Astrocyte (in vitro differentiated cells and primary cell): ENCODE measurements around the gene PRKAR1A. TPM values are rescaled to one million over a fixed set of nuclear protein-coding genes. Genes with fewer than 3 reads are reported as not detected.

Experiments
- DNase-seq: peaks from one replicate; pipeline ENCODE4 v3.0.0-alpha.2; 2010; ENCODE audit warnings: low read depth
- FAIRE-seq: peaks from 2 replicates; lab custom pipeline; 2011; peaks lifted over from hg19 to GRCh38; lab: Jason Lieb, UNC
- H2AFZ ChIP-seq: 2 replicates; pipeline ENCODE4 v1.6.0; 2012; ENCODE audit warnings: low read depth, low read length, inconsistent platforms
- H3K27ac ChIP-seq: 2 replicates; pipeline ENCODE4 v1.5.1; 2011; ENCODE audit warnings: low read depth, low read length, inconsistent platforms
- H3K27me3 ChIP-seq: 2 replicates; pipeline ENCODE4 v1.6.0; 2011; ENCODE audit warnings: low read length, inconsistent platforms; ENCODE audit not compliant: insufficient read depth
- H3K36me3 ChIP-seq: 2 replicates; pipeline ENCODE4 v1.5.1; 2011; ENCODE audit warnings: low read length, inconsistent platforms; ENCODE audit not compliant: insufficient read depth
- H3K4me1 ChIP-seq: 2 replicates; pipeline ENCODE4 v1.5.1; 2011; ENCODE audit warnings: low read length, inconsistent platforms; ENCODE audit not compliant: insufficient read depth
- H3K4me2 ChIP-seq: 2 replicates; pipeline ENCODE4 v1.6.0; 2012; ENCODE audit warnings: low read length, inconsistent platforms
- H3K4me3 ChIP-seq: 2 replicates; pipeline ENCODE4 v1.5.1; 2011; ENCODE audit warnings: low read depth, mild to moderate bottlenecking, low read length, inconsistent platforms; ENCODE audit not compliant: insufficient read depth
- H3K79me2 ChIP-seq: 2 replicates; pipeline ENCODE4 v1.6.0; 2012; ENCODE audit warnings: mild to moderate bottlenecking, low read length, inconsistent platforms; ENCODE audit not compliant: insufficient read depth
- H3K9ac ChIP-seq: 2 replicates; pipeline ENCODE4 v1.6.0; 2012; ENCODE audit warnings: mild to moderate bottlenecking, low read length, inconsistent platforms
- H3K9me3 ChIP-seq: 2 replicates; pipeline ENCODE4 v1.5.1; 2012; ENCODE audit warnings: low read depth, mild to moderate bottlenecking, low read length, inconsistent platforms; ENCODE audit not compliant: insufficient read depth
- H4K20me1 ChIP-seq: 2 replicates; pipeline ENCODE4 v1.6.0; 2012; ENCODE audit warnings: low read length, inconsistent platforms; ENCODE audit not compliant: insufficient read depth
- H3K27ac Mint-ChIP-seq: one replicate; pipeline ENCODE4 v1.8.0; 2021; ENCODE audit warnings: mild to moderate bottlenecking, mixed read lengths; ENCODE audit not compliant: unreplicated experiment
- H3K27me3 Mint-ChIP-seq: one replicate; pipeline ENCODE4 v1.8.0; 2021; ENCODE audit warnings: low read depth, mixed read lengths; ENCODE audit not compliant: unreplicated experiment
- H3K36me3 Mint-ChIP-seq: one replicate; pipeline ENCODE4 v1.8.0; 2021; ENCODE audit warnings: low read depth, mixed read lengths; ENCODE audit not compliant: unreplicated experiment
- H3K4me1 Mint-ChIP-seq: one replicate; pipeline ENCODE4 v1.8.0; 2021; ENCODE audit warnings: low read depth, mixed read lengths; ENCODE audit not compliant: unreplicated experiment
- H3K4me3 Mint-ChIP-seq: one replicate; pipeline ENCODE4 v1.8.0; 2021; ENCODE audit warnings: mild to moderate bottlenecking, moderate library complexity, mixed read lengths; ENCODE audit not compliant: unreplicated experiment
- H3K9me3 Mint-ChIP-seq: one replicate; pipeline ENCODE4 v1.8.0; 2021; ENCODE audit warnings: mild to moderate bottlenecking, mixed read lengths; ENCODE audit not compliant: unreplicated experiment
- EZH2 ChIP-seq: IDR thresholded peaks from 2 replicates; pipeline ENCODE4 v1.6.1; 2012; ENCODE audit warnings: mild to moderate bottlenecking, low read length, inconsistent platforms; ENCODE audit not compliant: insufficient read depth
- total RNA-seq: library from RNA; stranded (reverse); gene quantifications from 2 replicates; pipeline ENCODE4 v1.2.1, GENCODE V29; 2021
- TF ChIP-seq, protein P1 (sequence below): IDR thresholded peaks from 2 replicates; pipeline ENCODE4 v1.5.1; 2011; ENCODE audit warnings: low read depth, mild to moderate bottlenecking, inconsistent platforms, low read length, moderate library complexity; ENCODE audit not compliant: insufficient read depth

PRKAR1A gene
- total RNA-seq, 1 donor from 2014 or later: 235 TPM

DNA sequence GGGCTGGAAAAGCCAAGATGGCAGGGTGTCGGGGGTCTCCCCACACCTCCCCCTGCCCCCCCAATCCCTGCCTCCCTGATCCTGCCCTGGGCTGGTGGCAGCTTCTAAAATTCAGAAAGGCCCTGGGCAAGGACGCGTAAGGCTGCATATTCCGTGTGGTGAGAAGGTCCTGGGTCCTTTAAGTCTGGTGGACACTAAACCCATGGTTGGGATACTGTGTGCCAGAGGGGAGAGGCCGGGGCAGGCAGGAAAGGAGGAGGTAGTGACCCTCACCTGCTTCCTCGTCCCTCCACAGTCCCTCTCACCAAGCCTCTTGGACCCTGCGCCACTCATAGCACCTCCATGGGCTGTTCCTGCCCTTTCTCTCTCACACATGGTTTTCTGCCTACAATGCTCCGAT, 28.8 kb downstream of the PRKAR1A start:
- DNase-seq (no peak), FAIRE-seq (no peak)
- Mint-ChIP-seq H3K4me1 (no peaks in the 10 kb centered on the region), H3K27ac (no peak overlapping the region), H3K36me3 (peaks cover 9% of the 10 kb centered on the region), H3K9me3 (no peaks in the 10 kb centered on the region), H3K27me3 (no peaks in the 10 kb centered on the region), H3K4me3 (no peak overlapping the region)
- H3K36me3 ChIP-seq: peaks cover 11% of the 10 kb centered on the region
- no peak overlapping the region for H3K27ac ChIP-seq
- no peaks in the 10 kb centered on the region for H3K4me1 ChIP-seq
- H3K4me3 ChIP-seq: no peak overlapping the region
- no peaks in the 10 kb centered on the region for H3K27me3 ChIP-seq
- no peak overlapping the region for H3K4me2 ChIP-seq
- H3K9ac ChIP-seq: no peak overlapping the region
- no peaks in the 10 kb centered on the region for H3K9me3 ChIP-seq
- peaks cover 18% of the 10 kb centered on the region for H4K20me1 ChIP-seq
- no peak for TF ChIP-seq EZH2
- TF ChIP-seq, protein P1, sequence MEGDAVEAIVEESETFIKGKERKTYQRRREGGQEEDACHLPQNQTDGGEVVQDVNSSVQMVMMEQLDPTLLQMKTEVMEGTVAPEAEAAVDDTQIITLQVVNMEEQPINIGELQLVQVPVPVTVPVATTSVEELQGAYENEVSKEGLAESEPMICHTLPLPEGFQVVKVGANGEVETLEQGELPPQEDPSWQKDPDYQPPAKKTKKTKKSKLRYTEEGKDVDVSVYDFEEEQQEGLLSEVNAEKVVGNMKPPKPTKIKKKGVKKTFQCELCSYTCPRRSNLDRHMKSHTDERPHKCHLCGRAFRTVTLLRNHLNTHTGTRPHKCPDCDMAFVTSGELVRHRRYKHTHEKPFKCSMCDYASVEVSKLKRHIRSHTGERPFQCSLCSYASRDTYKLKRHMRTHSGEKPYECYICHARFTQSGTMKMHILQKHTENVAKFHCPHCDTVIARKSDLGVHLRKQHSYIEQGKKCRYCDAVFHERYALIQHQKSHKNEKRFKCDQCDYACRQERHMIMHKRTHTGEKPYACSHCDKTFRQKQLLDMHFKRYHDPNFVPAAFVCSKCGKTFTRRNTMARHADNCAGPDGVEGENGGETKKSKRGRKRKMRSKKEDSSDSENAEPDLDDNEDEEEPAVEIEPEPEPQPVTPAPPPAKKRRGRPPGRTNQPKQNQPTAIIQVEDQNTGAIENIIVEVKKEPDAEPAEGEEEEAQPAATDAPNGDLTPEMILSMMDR: no peak
- no peaks in the 10 kb centered on the region for H3K79me2 ChIP-seq
- H2AFZ ChIP-seq: no peak overlapping the region

DNA sequence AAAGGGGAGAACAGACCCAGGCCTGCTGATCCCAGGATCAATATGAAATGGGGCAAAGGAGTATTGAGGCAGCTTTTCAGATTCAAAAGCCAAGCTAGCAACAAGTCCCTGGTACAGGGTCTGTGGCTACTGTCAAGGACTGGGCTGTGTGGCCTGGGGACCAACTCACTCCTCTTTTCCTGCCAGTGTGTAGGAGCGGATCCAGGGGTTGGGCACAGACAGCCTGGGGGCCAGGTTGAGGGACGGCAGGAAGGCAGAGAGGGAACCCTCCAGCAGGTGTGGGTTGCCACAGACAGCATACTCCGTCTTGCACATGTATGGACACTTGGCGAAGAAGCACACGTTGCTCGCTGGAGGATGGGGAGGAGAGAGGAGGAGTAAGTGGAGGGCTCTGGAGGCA, 29.6 kb downstream of the PRKAR1A start:
- FAIRE-seq (no peak), DNase-seq (no peak)
- H3K27me3 Mint-ChIP-seq: no peaks in the 10 kb centered on the region
- no peak for TF ChIP-seq EZH2
- TF ChIP-seq, protein P1: no peak
- Histone ChIP-seq H3K4me3 (no peak overlapping the region), H3K4me1 (no peaks in the 10 kb centered on the region), H3K36me3 (peaks cover 11% of the 10 kb centered on the region), H3K9ac (no peak overlapping the region), H3K27me3 (no peaks in the 10 kb centered on the region), H3K9me3 (no peaks in the 10 kb centered on the region), H3K27ac (no peak overlapping the region), H3K79me2 (no peaks in the 10 kb centered on the region), H2AFZ (no peak overlapping the region), H3K4me2 (no peak overlapping the region), H4K20me1 (peaks cover 10% of the 10 kb centered on the region)
- H3K36me3 Mint-ChIP-seq: peaks cover 7% of the 10 kb centered on the region
- no peak overlapping the region for H3K27ac Mint-ChIP-seq
- no peak overlapping the region for H3K4me3 Mint-ChIP-seq
- peaks cover 1% of the 10 kb centered on the region for H3K9me3 Mint-ChIP-seq
- no peaks in the 10 kb centered on the region for H3K4me1 Mint-ChIP-seq

DNA sequence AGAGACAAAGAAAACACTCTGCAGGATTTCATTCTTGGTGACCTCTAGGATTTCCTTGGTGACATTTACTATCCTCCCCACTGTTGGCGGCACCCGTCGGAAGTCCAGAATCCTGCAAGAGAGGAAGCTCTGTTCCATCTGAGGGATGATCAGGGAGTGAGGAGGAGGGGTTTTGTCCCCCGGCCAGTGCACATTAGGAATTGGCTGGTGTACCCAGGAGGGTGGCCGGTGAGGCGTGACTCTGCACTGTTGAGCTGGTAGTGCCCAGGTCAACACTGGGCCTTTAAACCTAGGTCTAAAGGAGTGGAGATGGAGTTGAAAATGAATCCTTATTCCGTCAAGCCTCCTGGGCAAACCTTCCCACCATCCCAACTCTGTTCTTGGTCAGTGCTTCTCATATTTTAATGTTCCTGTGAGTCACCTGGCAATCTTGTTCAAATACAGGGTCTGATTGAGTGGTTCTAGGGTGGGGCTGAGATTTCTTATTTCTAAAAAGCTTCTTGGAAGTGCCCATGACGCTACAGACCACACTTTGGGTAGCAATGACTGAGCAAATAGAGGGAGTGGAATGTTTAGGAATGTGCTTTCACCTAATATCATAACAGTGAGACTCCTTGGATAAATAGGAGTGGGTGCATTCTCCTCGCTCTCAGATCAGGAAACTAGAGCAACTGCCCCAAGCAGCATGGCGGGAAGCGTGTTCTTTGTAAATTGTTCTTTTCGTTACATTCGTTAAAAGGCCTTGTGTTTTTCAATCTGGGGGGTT, 30.7 kb downstream of the PRKAR1A start:
- no peak overlapping the region for H3K9ac ChIP-seq
- H3K27ac ChIP-seq: no peak overlapping the region
- FAIRE-seq (no peak), DNase-seq (no peak)
- no peaks in the 10 kb centered on the region for H3K27me3 ChIP-seq
- H3K79me2 ChIP-seq: no peaks in the 10 kb centered on the region
- no peak overlapping the region for H2AFZ ChIP-seq
- no peak overlapping the region for H3K4me2 ChIP-seq
- H3K4me1 ChIP-seq: no peaks in the 10 kb centered on the region
- H3K9me3 ChIP-seq: no peaks in the 10 kb centered on the region
- Mint-ChIP-seq H3K36me3 (peaks cover 7% of the 10 kb centered on the region), H3K4me3 (no peak overlapping the region), H3K4me1 (no peaks in the 10 kb centered on the region), H3K27me3 (no peaks in the 10 kb centered on the region), H3K9me3 (peaks cover 4% of the 10 kb centered on the region), H3K27ac (no peak overlapping the region)
- H3K36me3 ChIP-seq: peaks cover 2% of the 10 kb centered on the region
- H3K4me3 ChIP-seq: no peak overlapping the region
- peaks cover 6% of the 10 kb centered on the region for H4K20me1 ChIP-seq
- TF ChIP-seq, protein P1: no peak
- no peak for TF ChIP-seq EZH2
